GM19395 (cell line): ENCODE measurements around the gene ZGLP1.

ENCODE experiments used
- ATAC-seq: cut with Tn5 transposase; IDR thresholded peaks from one replicate; pipeline ENCODE4 v1.9.1; 2021; ENCODE audit warnings: mild to moderate bottlenecking, moderate library complexity; ENCODE audit not compliant: unreplicated experiment

Gene ZGLP1

GRCh38 chr19:10295305-10295846, 14.2 kb downstream of the ZGLP1 start:
- ATAC-seq: no peak

- no peak for ATAC-seq
These were observed 15.3 kb downstream of the ZGLP1 start for GRCh38 chr19:10294368-10294697.

- no peak for ATAC-seq
These were observed 15.8 kb downstream of the ZGLP1 start for GRCh38 chr19:10293637-10294367.

GRCh38 chr19:10292789-10293636, 16.6 kb downstream of the ZGLP1 start:
- no peak for ATAC-seq

GRCh38 chr19:10292206-10292788, 17.3 kb downstream of the ZGLP1 start:
- peak; percentile 51 for ATAC-seq

- ATAC-seq: no peak
These were observed 17.9 kb downstream of the ZGLP1 start for GRCh38 chr19:10291554-10292205.

GRCh38 chr19:10290876-10291553, 18.6 kb downstream of the ZGLP1 start:
- ATAC-seq: no peak

- no peak for ATAC-seq
These were observed 19.2 kb downstream of the ZGLP1 start for GRCh38 chr19:10290357-10290875.

- no peak for ATAC-seq
These were observed 19.7 kb downstream of the ZGLP1 start, which contains the start of gene ICAM5 for GRCh38 chr19:10289836-10290356. Gene ICAM5 (plus strand): TSS chr19:10289952. CDS start chr19:10290044, 92 bp downstream.

GRCh38 chr19:10289167-10289835, 20.3 kb downstream of the ZGLP1 start:
- ATAC-seq: no peak

- no peak for ATAC-seq
These were observed 20.9 kb downstream of the ZGLP1 start for GRCh38 chr19:10288662-10289166.

- ATAC-seq: no peak
These were observed 22.5 kb downstream of the ZGLP1 start, which contains the start of gene ICAM4 for GRCh38 chr19:10286803-10287737. Gene ICAM4 (plus strand): TSS chr19:10286955. CDS start chr19:10287013, 58 bp downstream.

GRCh38 chr19:10285393-10285792, 24.2 kb downstream of the ZGLP1 start:
- no peak for ATAC-seq

- ATAC-seq: no peak
These were observed 24.7 kb downstream of the ZGLP1 start for GRCh38 chr19:10284960-10285278.

GRCh38 chr19:10284065-10284959, 25.3 kb downstream of the ZGLP1 start:
- ATAC-seq: no peak

- ATAC-seq: no peak
These were observed 26.1 kb downstream of the ZGLP1 start for GRCh38 chr19:10283301-10284064.
